SU-DHL-6 (cell line): ENCODE data around the gene ZSWIM7.

Source experiments
- H2AFZ ChIP-seq: fragments of 200-600 bp; sonication (generic); 2 replicates; pipeline ENCODE4 v1.6.1; 2014; ENCODE audit warnings: low read depth, mild to moderate bottlenecking, moderate library complexity, mixed read lengths, antibody characterized with exemption, low read length; ENCODE audit not compliant: severe bottlenecking
- H3F3A ChIP-seq: fragments of 200-600 bp; shearing (Covaris generic); 2 replicates; pipeline ENCODE4 v1.6.0; 2016; ENCODE audit warnings: antibody characterized with exemption, mild to moderate bottlenecking; ENCODE audit not compliant: insufficient read depth
- H3K27ac ChIP-seq: fragments of 200-600 bp; sonication (generic); 2 replicates; pipeline ENCODE4 v1.5.1; 2016; ENCODE audit warnings: low read depth, mild to moderate bottlenecking, low read length, moderate library complexity, mixed read lengths
- H3K27me3 ChIP-seq: fragments of 200-600 bp; sonication (generic), shearing (Covaris generic); 2 replicates; pipeline ENCODE4 v1.6.0; 2014; ENCODE audit warnings: mild to moderate bottlenecking, low read length
- H3K36me3 ChIP-seq: fragments of 200-600 bp; sonication (generic); 2 replicates; pipeline ENCODE4 v1.6.1; 2014; ENCODE audit warnings: mild to moderate bottlenecking, low read length, mixed read lengths
- H3K4me2 ChIP-seq: fragments of 300-600, 200-600 bp; shearing (Covaris generic), sonication (generic); 2 replicates; pipeline ENCODE4 v1.6.0; 2014; ENCODE audit warnings: low read length, low read depth, mild to moderate bottlenecking; ENCODE audit not compliant: poor library complexity, severe bottlenecking
- H3K4me3 ChIP-seq: fragments of 200-600 bp; sonication (generic); 2 replicates; pipeline ENCODE4 v1.5.1; 2014; ENCODE audit warnings: antibody characterized with exemption, low read length, mild to moderate bottlenecking, mixed read lengths; ENCODE audit not compliant: insufficient read depth, poor library complexity, severe bottlenecking
- H3K79me2 ChIP-seq: fragments of 200-600 bp; sonication (generic); 2 replicates; pipeline ENCODE4 v1.6.1; 2014; ENCODE audit warnings: mild to moderate bottlenecking, low read length, moderate library complexity; ENCODE audit not compliant: insufficient read depth
- H3K9ac ChIP-seq: fragments of 200-600 bp; sonication (generic); 2 replicates; pipeline ENCODE4 v1.7.0; 2014; ENCODE audit warnings: mild to moderate bottlenecking, low read length
- H3K9me2 ChIP-seq: fragments of 200-600 bp; sonication (generic); replicated peaks from 2 replicates; pipeline ENCODE4 v1.6.1; 2014; ENCODE audit warnings: low read length; ENCODE audit not compliant: insufficient read depth
- H3K9me3 ChIP-seq: fragments of 200-600 bp; sonication (generic); 2 replicates; pipeline ENCODE4 v1.6.1; 2014; ENCODE audit warnings: low read length, mixed read lengths; ENCODE audit not compliant: insufficient read depth
- H4K20me1 ChIP-seq: fragments of 200-600 bp; sonication (generic); 2 replicates; pipeline ENCODE4 v1.6.1; 2014; ENCODE audit warnings: low read depth, mild to moderate bottlenecking, antibody characterized with exemption, low read length, moderate library complexity, mixed read lengths
- CTCF ChIP-seq: fragments of 200-600 bp; sonication (generic); IDR thresholded peaks from one replicate; pipeline ENCODE4 v1.5.1; 2017; ENCODE audit warnings: antibody characterized with exemption, mild to moderate bottlenecking, low read length, moderate library complexity; ENCODE audit not compliant: insufficient read depth, poor library complexity, severe bottlenecking
- EZH2phosphoT487 ChIP-seq: fragments of 200-600 bp; sonication (generic), shearing (Covaris generic); conservative IDR thresholded peaks from 2 replicates; pipeline ENCODE4 v1.6.1; 2018; ENCODE audit warnings: mild to moderate bottlenecking, antibody characterized with exemption, low read length, moderate library complexity, mixed read lengths

ZSWIM7 gene

GRCh38 chr17:16013943-16014407 lies 14.5 kb upstream of the ZSWIM7 start:
- Histone ChIP-seq H3K27ac (no peak overlapping the region), H3K36me3 (peaks cover 31% of the 10 kb centered on the region), H3F3A (peaks cover 15% of the 10 kb centered on the region), H3K79me2 (peaks cover 5% of the 10 kb centered on the region; the same call in 1 of the 2 replicates), H3K4me3 (no peak overlapping the region), H3K27me3 (no peaks in the 10 kb centered on the region), H2AFZ (no peak overlapping the region), H3K4me2 (no peak overlapping the region), H3K9ac (no peak overlapping the region), H3K9me3 (no peaks in the 10 kb centered on the region), H4K20me1 (peaks cover 8% of the 10 kb centered on the region; the same call in 1 of the 2 replicates), H3K9me2 (no peaks in the 10 kb centered on the region)
- TF ChIP-seq CTCF (no peak), EZH2phosphoT487 (no peak)

GRCh38 chr17:16007439-16007838 lies 7.9 kb upstream of the ZSWIM7 start:
- H3K36me3 ChIP-seq, result peaks cover 54% of the 10 kb centered on the region
- no peaks in the 10 kb centered on the region; the same call in 1 of the 2 replicates for H3K79me2 ChIP-seq
- no peak overlapping the region for H3K4me2 ChIP-seq
- H3F3A ChIP-seq, result no peaks in the 10 kb centered on the region
- H3K27me3 ChIP-seq, result no peaks in the 10 kb centered on the region
- H3K4me3 ChIP-seq, result no peak overlapping the region
- TF ChIP-seq CTCF, result no peak
- TF ChIP-seq EZH2phosphoT487, result no peak
- H4K20me1 ChIP-seq, result no peaks in the 10 kb centered on the region
- no peaks in the 10 kb centered on the region for H3K9me3 ChIP-seq
- no peaks in the 10 kb centered on the region for H3K9me2 ChIP-seq
- H2AFZ ChIP-seq, result no peak overlapping the region
- H3K27ac ChIP-seq, result no peak overlapping the region
- no peak overlapping the region for H3K9ac ChIP-seq

GRCh38 chr17:16005636-16006035 lies 6.1 kb upstream of the ZSWIM7 start:
- Histone ChIP-seq H3K9me2 (no peaks in the 10 kb centered on the region), H3K27me3 (no peaks in the 10 kb centered on the region), H3K4me2 (no peak overlapping the region), H3K79me2 (peaks cover 14% of the 10 kb centered on the region), H3K36me3 (peaks cover 61% of the 10 kb centered on the region), H2AFZ (no peak overlapping the region), H4K20me1 (no peaks in the 10 kb centered on the region), H3F3A (no peaks in the 10 kb centered on the region), H3K4me3 (no peak overlapping the region), H3K9ac (no peak overlapping the region), H3K27ac (no peak overlapping the region), H3K9me3 (no peaks in the 10 kb centered on the region)
- no peak for TF ChIP-seq CTCF
- no peak for TF ChIP-seq EZH2phosphoT487
